ENCODE measurements around the gene FAS.

The FAS gene

DNA sequence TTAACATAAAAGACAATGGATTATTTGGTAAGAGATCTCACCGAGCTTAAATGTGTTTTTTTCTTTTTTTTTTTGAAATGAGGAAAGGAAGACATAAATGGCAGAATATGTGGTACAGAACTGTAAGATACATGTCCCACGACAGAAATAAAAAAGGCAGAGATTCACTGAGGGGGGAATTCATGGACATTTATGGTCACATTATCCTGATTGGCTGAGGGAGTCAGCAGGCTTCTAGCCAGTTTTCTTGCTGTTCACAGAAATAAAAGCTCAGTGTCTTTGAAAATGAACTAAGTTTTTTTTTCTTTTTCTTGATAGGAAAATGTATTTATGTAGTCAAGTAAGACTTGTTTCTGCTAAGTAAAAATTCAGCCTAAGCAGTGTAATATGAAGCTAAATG is 8.2 kb upstream of the FAS start:
- Mint-ChIP-seq H3K4me3 (no peak overlapping the region), H3K4me1 (peaks cover 28% of the 10 kb centered on the region), H3K9me3 (peaks cover 5 to 8% of the 10 kb centered on the region in 2 donors), H3K27me3 (no peaks in the 10 kb centered on the region), H3K27ac (no peak overlapping the region)
- no peak for DNase-seq
- no peak for ATAC-seq

DNA sequence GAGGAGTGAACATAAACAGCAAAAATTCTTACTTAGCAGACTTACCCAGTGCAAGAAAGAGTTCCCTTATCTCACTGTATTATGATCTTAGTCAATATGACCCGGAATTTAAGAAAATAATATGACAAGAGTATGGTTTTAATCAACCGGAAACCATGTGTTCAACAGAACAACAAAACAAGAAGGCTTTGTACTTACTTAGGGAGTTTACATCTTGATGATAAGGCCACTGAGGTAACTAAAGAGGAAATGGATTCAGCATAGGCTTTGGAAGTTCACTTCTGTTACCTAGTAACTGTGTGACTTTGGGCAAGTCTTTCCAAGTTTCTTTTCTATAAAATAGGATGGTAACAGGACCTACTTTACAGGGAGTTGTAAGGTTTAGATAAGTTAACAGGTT is 7.4 kb upstream of the FAS start:
- Mint-ChIP-seq H3K27me3 (no peaks in the 10 kb centered on the region), H3K27ac (no peak overlapping the region), H3K4me1 (peaks cover 36% of the 10 kb centered on the region), H3K4me3 (no peak overlapping the region), H3K9me3 (peaks cover 5 to 14% of the 10 kb centered on the region in 2 donors)
- ATAC-seq (no peak), DNase-seq (no peak)

DNA sequence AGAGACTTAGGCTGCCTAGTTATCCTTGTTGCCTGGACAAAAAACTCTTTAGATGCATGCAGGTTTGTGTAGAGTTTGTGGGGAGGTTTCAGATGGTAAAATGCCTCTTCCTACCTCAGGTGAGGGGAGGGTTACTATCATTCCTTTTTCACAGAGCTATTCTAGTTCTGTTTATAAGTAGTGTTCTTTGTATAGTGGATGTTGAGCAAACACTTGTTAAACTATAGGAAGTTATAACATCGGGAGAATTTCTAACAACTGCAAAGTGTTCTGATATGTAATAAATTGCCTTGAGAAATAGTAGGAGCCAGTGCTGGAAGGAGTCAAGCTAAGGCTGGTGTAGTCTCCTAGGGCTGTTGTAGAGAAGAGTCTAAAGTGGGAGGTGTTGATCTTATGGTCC is 6.7 kb upstream of the FAS start:
- H3K4me3 Mint-ChIP-seq, result no peak overlapping the region
- H3K27me3 Mint-ChIP-seq, result no peaks in the 10 kb centered on the region
- no peak overlapping the region for H3K27ac Mint-ChIP-seq
- DNase-seq, result no peak
- peaks cover 40% of the 10 kb centered on the region for H3K4me1 Mint-ChIP-seq
- ATAC-seq, result peak; percentile 13
- peaks cover 5 to 15% of the 10 kb centered on the region in 2 donors for H3K9me3 Mint-ChIP-seq

DNA sequence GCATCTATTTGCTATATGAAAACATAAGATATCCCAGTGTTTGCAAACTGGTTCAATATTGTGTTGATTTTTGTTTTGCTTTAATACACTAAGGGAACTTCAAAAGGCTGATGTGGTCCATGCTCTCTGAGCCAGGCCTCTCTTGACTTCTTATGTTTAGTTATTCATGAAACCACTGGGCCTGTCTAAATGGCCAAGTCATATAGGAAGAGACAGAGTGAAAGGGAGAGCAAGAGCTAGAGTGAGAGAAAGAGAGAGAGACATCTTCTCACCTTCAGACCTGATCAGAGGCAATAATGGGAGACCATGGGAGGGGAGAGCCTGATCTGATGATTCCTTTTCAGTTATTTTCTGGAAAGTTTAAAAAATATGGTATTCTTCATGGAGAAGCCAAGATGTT is 6.1 kb upstream of the FAS start:
- H3K9me3 Mint-ChIP-seq, result peaks cover 5 to 15% of the 10 kb centered on the region in 2 donors
- H3K27me3 Mint-ChIP-seq, result no peaks in the 10 kb centered on the region
- DNase-seq (no peak), ATAC-seq (no peak)
- H3K4me1 Mint-ChIP-seq, result peaks cover 41% of the 10 kb centered on the region
- peak overlapping the region in 1 of 2 donors; percentile 22 for H3K27ac Mint-ChIP-seq
- H3K4me3 Mint-ChIP-seq, result no peak overlapping the region

DNA sequence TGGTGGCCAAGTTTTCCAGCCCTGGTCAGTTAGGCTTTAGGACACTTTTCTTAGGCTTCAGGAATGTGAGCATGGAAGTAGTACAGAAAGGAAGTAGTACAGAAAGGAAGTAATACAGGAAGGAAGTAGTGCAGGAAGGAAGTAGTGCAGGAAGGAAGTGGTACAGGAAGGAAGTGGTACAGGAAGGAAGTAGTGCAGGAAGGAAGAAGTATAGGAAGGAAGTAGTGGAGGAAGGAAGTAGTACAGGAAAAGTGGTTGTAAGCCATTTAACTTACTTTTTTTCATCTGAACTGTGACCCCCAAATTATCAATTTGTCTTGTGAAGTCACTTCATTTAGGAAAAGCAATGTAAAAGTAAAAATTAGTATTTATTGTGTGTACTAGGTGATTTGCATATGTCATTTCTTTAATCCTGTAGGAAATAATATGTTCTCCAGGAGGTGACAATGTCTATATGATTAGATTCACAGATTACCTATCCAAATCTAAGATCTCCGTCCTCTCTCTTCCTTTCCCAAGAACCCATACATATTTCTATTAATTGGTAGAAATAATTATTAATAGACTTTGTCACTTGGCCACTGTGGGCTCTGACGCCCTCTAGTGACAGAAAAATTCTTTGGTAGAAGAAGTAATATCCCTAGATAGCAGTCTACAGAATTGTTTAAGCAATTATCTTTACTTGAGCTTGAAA is 3.9 kb upstream of the FAS start:
- Mint-ChIP-seq H3K4me3 (no peak overlapping the region), H3K27ac (no peak overlapping the region)

DNA sequence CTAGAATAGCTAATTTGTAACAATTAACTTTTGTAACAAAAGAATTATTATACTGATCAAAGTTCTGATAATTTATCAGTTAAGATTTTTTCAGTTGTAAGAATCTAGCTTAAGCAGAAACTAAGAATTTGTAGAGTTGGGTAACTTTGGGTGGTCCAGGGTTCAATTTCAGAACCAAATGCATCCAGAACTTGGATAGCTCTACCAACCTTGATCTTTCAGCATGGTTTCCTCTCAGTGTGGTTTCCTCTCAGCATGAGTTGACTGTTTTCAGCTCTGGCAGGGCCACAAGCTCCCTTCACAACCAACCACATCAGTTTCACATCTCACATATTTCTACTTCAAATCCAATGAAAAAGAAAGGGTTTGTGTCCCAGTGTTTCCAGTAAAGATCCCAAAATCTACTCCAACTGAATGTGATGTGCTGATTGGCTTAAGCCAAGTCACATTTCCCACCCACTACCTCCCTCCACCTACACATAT is 3.3 kb upstream of the FAS start:
- Mint-ChIP-seq H3K4me3 (peak overlapping the region in 1 of 2 donors; percentile 30), H3K9me3 (peaks cover 5 to 15% of the 10 kb centered on the region in 2 donors), H3K27me3 (no peaks in the 10 kb centered on the region), H3K4me1 (peaks cover 53% of the 10 kb centered on the region), H3K27ac (no peak overlapping the region)
- DNase-seq (peak in 1 of 2 donors; percentile 44), ATAC-seq (no peak)

More for the DNA sequence above, 3.9 kb upstream of the FAS start:
- no peak for DNase-seq
- no peak for ATAC-seq
- no peaks in the 10 kb centered on the region for H3K27me3 Mint-ChIP-seq
- H3K4me1 Mint-ChIP-seq, result peaks cover 53% of the 10 kb centered on the region
- peaks cover 5 to 15% of the 10 kb centered on the region in 2 donors for H3K9me3 Mint-ChIP-seq

DNA sequence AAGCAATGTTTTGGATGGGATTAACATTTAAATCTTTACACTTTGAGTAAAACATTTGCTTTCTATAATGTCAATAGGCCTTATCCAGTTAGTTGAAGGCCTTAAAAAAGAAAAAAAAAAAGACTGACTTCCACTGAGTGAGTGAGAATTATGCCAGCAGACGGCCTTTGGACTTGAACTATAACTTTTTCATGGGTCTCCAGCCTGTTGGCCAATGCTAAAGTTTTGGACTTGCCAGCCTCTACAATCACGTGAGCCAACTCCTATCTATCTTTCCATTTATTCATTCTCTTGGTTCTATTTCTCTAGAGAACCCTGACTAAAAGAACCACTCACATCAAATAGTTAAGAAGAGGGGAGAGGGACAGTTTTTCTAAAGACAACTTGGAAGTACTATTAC is 2.8 kb upstream of the FAS start:
- Mint-ChIP-seq H3K4me1 (peaks cover 57% of the 10 kb centered on the region), H3K27ac (no peak overlapping the region), H3K27me3 (no peaks in the 10 kb centered on the region), H3K9me3 (peaks cover 5 to 15% of the 10 kb centered on the region in 2 donors), H3K4me3 (peak overlapping the region in 1 of 2 donors; percentile 1)
- DNase-seq, result no peak
- ATAC-seq, result no peak

DNA sequence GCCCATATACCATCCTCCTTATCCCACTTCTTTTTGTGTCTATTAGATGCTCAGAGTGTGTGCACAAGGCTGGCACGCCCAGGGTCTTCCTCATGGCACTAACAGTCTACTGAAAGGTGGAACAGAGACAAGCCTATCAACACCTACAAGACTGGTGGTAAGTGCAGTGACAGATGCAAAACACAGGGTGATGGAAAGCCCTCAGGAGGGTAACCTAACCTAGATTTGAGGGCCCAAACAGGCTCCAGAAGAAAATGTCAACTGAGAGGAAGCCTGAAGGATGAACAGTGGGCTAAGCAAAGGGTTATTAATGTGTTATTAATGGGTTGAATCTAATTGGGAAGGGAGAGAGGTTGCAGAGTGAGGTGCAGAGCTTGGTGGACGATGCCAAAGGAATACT is 1.2 kb upstream of the FAS start:
- H3K27ac Mint-ChIP-seq, result peak overlapping the region in 1 of 2 donors; percentile 0
- peak overlapping the region; percentile 27 to 98 for H3K4me3 Mint-ChIP-seq
- peaks cover 51% of the 10 kb centered on the region for H3K4me1 Mint-ChIP-seq
- DNase-seq, result no peak
- no peaks in the 10 kb centered on the region for H3K27me3 Mint-ChIP-seq
- no peak for ATAC-seq
- peaks cover 5 to 15% of the 10 kb centered on the region in 2 donors for H3K9me3 Mint-ChIP-seq

DNA sequence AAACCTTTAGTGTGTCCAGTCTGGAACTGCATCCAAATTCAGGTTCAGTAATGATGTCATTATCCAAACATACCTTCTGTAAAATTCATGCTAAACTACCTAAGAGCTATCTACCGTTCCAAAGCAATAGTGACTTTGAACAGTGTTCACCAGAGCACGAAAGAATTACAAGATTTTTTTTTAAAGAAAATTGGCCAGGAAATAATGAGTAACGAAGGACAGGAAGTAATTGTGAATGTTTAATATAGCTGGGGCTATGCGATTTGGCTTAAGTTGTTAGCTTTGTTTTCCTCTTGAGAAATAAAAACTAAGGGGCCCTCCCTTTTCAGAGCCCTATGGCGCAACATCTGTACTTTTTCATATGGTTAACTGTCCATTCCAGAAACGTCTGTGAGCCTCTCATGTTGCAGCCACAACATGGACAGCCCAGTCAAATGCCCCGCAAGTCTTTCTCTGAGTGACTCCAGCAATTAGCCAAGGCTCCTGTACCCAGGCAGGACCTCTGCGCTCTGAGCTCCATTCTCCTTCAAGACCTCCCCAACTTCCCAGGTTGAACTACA is 694 bp upstream of the FAS start:
- Mint-ChIP-seq H3K4me1 (peaks cover 46% of the 10 kb centered on the region), H3K27ac (peak overlapping the region; percentile 95 to 99), H3K4me3 (peak overlapping the region; percentile 98 to 99), H3K27me3 (no peaks in the 10 kb centered on the region), H3K9me3 (peaks cover 5 to 15% of the 10 kb centered on the region in 2 donors)
- DNase-seq, result no peak
- ATAC-seq, result peak; percentile 7

DNA sequence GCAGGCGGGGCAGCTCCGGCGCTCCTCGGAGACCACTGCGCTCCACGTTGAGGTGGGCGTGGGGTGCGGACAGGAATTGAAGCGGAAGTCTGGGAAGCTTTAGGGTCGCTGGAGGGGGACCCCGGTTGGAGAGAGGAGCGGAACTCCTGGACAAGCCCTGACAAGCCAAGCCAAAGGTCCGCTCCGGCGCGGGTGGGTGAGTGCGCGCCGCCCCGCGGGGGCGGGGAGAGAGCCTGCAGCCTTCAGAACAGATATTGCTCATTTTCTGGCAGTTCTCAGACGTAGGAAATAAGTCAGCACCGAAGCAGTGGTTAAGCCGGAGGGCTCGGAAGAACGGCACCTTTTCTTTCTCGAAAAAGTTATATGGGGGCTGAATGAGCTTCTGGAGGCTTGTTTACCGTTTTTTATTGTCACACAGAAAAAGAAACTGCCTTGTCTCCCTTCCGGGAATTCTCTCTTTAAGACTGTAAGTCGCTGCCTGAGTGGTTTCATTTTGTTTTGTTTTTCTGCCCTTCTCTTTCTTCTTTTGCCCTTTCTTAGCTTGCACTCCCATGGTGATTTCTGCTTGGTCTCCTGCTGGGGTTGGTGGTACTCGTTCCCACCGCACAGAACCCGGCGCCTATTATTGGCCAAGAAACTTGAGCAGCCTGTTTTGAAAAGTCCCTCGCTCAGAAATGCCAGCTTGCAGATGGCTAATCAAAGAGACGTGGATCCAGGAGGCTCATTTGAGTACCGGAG is 732 bp downstream of the FAS start:
- DNase-seq (peak; percentile 78 to 86), ATAC-seq (peak; percentile 74)
- Mint-ChIP-seq H3K4me3 (peak overlapping the region; percentile 98 to 99), H3K4me1 (peaks cover 58% of the 10 kb centered on the region), H3K27me3 (no peaks in the 10 kb centered on the region), H3K27ac (peak overlapping the region; percentile 95 to 99), H3K9me3 (peaks cover 3 to 12% of the 10 kb centered on the region in 2 donors)

DNA sequence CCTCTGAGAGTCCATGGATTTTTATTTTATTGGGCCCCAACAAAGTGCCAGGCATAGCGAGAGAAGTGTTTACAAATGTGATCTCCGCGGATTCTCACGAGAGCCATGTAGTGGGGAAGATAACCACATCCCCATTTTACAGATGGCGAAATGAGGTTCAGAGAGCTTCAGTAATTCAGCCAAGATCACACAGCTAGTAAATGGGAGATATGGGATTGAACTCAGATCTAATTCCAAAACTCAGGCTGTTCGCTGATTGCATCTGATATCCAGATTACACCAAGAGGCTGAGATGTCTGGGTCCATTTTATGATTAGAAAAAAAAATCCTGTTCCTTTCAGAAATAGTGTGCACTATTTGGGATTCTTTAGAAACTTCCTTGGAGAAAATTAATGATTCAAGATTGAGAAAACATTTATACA is 1.3 kb downstream of the FAS start:
- DNase-seq, result no peak
- H3K4me1 Mint-ChIP-seq, result peaks cover 59% of the 10 kb centered on the region
- peak; percentile 1 for ATAC-seq
- no peaks in the 10 kb centered on the region for H3K27me3 Mint-ChIP-seq
- H3K4me3 Mint-ChIP-seq, result peak overlapping the region; percentile 98 to 99
- H3K27ac Mint-ChIP-seq, result peak overlapping the region; percentile 95 to 99
- H3K9me3 Mint-ChIP-seq, result peaks cover 0 to 7% of the 10 kb centered on the region in 2 donors

DNA sequence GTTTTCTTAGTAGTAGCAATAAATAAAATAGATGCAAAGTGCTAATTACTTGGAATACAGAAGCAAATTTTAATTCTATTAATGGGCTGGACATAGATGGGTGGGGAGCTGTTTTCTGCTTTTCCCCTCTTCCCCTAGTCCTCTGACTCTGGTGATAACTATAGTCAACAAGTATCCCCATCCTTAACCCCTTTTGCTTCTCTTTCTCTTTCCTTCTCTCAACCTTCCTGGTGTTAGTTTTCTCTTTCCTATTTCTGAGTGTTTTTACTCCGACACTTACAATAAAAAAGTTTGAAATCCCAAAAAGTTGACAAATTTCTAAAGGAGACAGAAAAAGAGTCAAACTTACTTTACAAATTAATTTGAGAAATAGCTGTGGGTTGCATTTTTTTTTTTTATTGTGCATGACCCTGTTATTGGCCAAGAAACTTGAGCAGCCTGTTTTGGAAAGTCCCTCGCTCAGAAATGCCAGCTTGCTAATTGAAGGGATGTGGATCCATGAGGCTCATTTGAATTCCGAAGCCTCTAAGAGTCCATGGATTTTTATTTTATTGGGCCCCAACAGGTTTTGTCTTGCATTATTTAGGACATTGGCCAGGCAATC is 2.4 kb downstream of the FAS start:
- H3K4me1 Mint-ChIP-seq, result peaks cover 54% of the 10 kb centered on the region
- peaks cover 0 to 3% of the 10 kb centered on the region in 2 donors for H3K9me3 Mint-ChIP-seq
- peak overlapping the region; percentile 85 to 95 for H3K27ac Mint-ChIP-seq
- H3K4me3 Mint-ChIP-seq, result peak overlapping the region; percentile 77 to 87
- no peak for ATAC-seq
- DNase-seq, result no peak
- no peaks in the 10 kb centered on the region for H3K27me3 Mint-ChIP-seq

DNA sequence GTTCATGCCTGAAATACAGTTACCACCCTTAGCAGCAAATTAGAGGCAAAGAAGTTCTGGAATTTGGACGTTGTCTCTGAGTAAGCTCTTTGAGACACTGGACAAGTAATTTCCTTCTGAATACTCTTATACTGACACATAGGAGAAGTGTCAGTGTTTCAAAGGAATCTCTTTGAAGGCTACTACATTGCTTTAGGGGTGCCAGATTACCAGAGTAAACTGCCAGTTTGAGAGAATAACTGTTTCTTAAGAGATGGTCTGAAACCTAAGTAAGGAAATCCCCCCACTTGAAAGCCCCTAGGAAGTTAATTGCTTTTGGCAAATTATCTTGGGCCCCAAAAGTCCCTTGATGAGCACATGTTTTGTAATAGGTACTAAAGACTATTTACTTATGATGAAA is 3.4 kb downstream of the FAS start:
- Mint-ChIP-seq H3K27ac (peak overlapping the region; percentile 59 to 91), H3K27me3 (no peaks in the 10 kb centered on the region), H3K4me3 (peak overlapping the region; percentile 70 to 87), H3K9me3 (no peaks in the 10 kb centered on the region), H3K4me1 (peaks cover 54% of the 10 kb centered on the region)
- ATAC-seq, result no peak
- DNase-seq, result peak; percentile 17 to 41

DNA sequence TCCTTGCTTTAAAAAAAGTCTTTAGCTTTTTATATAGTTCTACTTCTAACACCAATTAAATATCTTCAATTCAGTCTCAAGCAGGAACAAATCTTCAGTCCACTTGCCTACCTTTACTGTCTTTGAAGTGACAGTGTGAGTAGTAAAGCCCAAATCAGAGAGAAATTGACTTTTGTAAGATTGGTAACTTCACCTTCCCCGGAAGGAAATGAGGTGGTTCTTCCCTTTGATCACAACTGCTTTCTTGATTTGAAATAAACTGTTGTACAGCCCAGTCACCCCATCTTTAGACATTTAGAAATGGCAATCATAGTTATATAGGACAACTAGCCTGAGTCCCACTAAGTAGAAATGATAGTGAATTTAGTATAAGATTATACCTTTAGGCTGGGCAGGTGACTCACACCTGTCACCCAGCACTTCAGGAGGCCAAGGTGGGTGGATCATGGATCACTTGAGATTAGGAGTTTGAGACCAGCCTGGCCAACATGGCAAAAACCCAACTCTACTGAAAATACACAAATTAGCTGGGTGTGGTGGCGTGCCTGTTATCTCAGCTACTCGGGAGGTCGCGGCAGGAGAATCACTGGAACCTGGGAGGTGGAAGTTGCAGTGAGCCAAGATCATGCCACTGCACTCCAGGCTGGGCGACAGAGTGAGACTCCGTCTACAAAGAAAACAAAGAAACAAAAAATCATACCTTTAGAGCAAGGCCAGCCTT is 4.7 kb downstream of the FAS start:
- Mint-ChIP-seq H3K27ac (peak overlapping the region in 1 of 2 donors; percentile 94), H3K27me3 (no peaks in the 10 kb centered on the region), H3K9me3 (no peaks in the 10 kb centered on the region), H3K4me1 (peaks cover 51% of the 10 kb centered on the region), H3K4me3 (peak overlapping the region; percentile 69 to 85)
- DNase-seq (no peak), ATAC-seq (no peak)

DNA sequence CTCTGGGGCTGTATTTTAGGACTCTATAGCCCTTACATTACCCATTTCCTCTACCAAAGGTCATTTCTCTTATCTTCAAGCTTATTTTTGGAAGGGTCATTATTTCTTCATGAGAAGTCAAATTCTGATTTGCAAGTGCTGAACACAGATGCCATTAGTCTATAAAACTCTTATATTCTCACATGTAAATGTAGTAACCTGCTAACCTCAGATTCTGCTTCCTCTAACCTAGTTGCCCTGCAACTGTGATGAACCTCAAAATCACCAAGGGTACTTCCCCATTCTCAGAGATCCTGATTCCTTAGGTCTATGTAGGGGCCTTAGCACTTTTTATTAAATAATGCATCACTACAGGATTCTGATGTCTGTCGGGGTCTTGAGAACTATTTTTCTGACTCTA is 6.3 kb downstream of the FAS start:
- Mint-ChIP-seq H3K9me3 (no peaks in the 10 kb centered on the region), H3K27me3 (no peaks in the 10 kb centered on the region), H3K4me1 (peaks cover 63% of the 10 kb centered on the region), H3K4me3 (peak overlapping the region; percentile 24 to 58), H3K27ac (no peak overlapping the region)
- ATAC-seq, result no peak
- no peak for DNase-seq
